HepG2 (cell line): ENCODE results near the gene WDR7. TPM values are rescaled to one million over a fixed set of nuclear protein-coding genes. Genes with fewer than 3 reads are reported as not detected.
A peak's percentile ranks its signal among the peaks of the same experiment; 100 is the strongest.

Experiments used
- DNMT1 ChIP-seq: sonication (generic); formaldehyde crosslinking; IDR thresholded peaks from 2 replicates; pipeline ENCODE4 v1.5.1; 2020; ENCODE audit warnings: mild to moderate bottlenecking, missing genetic modification reagents
- FOXK2 ChIP-seq: fragments of 450-650 bp; IDR thresholded peaks from 2 replicates; pipeline ENCODE4 v1.6.1; 2016
- HES4 ChIP-seq: sonication (generic); formaldehyde crosslinking; IDR thresholded peaks from 2 replicates; pipeline ENCODE4 v1.9.0; 2021; ENCODE audit warnings: mild to moderate bottlenecking, missing genetic modification reagents, borderline replicate concordance
- HOXA9 ChIP-seq: sonication (generic); formaldehyde crosslinking; IDR thresholded peaks from 2 replicates; pipeline ENCODE4 v1.8.1; 2022; ENCODE audit warnings: missing genetic modification reagents, mild to moderate bottlenecking, moderate library complexity, borderline replicate concordance
- KDM2A ChIP-seq: sonication (generic); formaldehyde crosslinking; IDR thresholded peaks from 2 replicates; pipeline ENCODE4 v1.4.0; 2020; ENCODE audit warnings: low read depth, missing genetic modification reagents, borderline replicate concordance
- NKX3-1 ChIP-seq: sonication (generic); formaldehyde crosslinking; IDR thresholded peaks from 2 replicates; pipeline ENCODE4 v1.5.0; 2020; ENCODE audit warnings: missing genetic modification reagents
- TBP ChIP-seq: sonication (generic); formaldehyde crosslinking; IDR thresholded peaks from 2 replicates; pipeline ENCODE4 v1.5.0; 2020; ENCODE audit warnings: missing genetic modification reagents
- ZNF274 ChIP-seq: sonication (generic); formaldehyde crosslinking; IDR thresholded peaks from 2 replicates; pipeline ENCODE4 v1.5.1; 2020; ENCODE audit warnings: mild to moderate bottlenecking, missing genetic modification reagents
- ZNF550 ChIP-seq: sonication (generic); formaldehyde crosslinking; IDR thresholded peaks from 2 replicates; pipeline ENCODE4 v1.4.0; 2020; ENCODE audit warnings: mild to moderate bottlenecking, missing genetic modification reagents, borderline replicate concordance
- ZNF737 ChIP-seq: sonication (generic); formaldehyde crosslinking; IDR thresholded peaks from 2 replicates; pipeline ENCODE4 v1.5.0; 2020; ENCODE audit warnings: missing genetic modification reagents, mild to moderate bottlenecking, borderline replicate concordance
- ZNF883 ChIP-seq: sonication (generic); formaldehyde crosslinking; IDR thresholded peaks from 2 replicates; pipeline ENCODE4 v1.5.1; 2020; ENCODE audit warnings: mild to moderate bottlenecking, missing genetic modification reagents; ENCODE audit errors: not compliant biosample characterization
- ZZZ3 ChIP-seq: sonication (generic); formaldehyde crosslinking; IDR thresholded peaks from 2 replicates; pipeline ENCODE4 v1.4.0; 2020; ENCODE audit warnings: missing genetic modification reagents, mild to moderate bottlenecking, borderline replicate concordance
- polyA plus RNA-seq, 8 experiments: library from polyadenylated mRNA; depleted of rRNA in 3 of 8; stranded (reverse) in 7 of 8; unstranded in 1 of 8; fragments of >200 nt; fragmentation: Illumina TruSeq in 4 of 8; extraction: Trizol in 4 of 8; gene quantifications; 2 replicates each; pipeline versions ENCODE4 v1.2.1 to v1.2.3, GENCODE V29; 2011 to 2016; ENCODE audit warnings: low read depth in 4 of 8, missing spikeins in 1 of 8, mixed read lengths in 1 of 8; ENCODE audit not compliant: insufficient read depth in 1 of 8
- total RNA-seq, 5 experiments: library from RNA; depleted of rRNA; stranded (reverse); fragments of >200 nt; fragmentation: Illumina TruSeq; extraction: Trizol; gene quantifications; 2 replicates each; pipeline ENCODE4 v1.2.3, GENCODE V29; 2016; ENCODE audit warnings: low read depth in 1 of 5
- TF ChIP-seq, protein P1 (sequence below): sonication (generic); formaldehyde crosslinking; IDR thresholded peaks from 2 replicates; pipeline ENCODE4 v1.4.0; 2020; ENCODE audit warnings: low read depth, mild to moderate bottlenecking, missing genetic modification reagents
- TF ChIP-seq, protein P2 (sequence below): sonication (generic); formaldehyde crosslinking; conservative IDR thresholded peaks from 2 replicates; pipeline ENCODE4 v1.8.0; 2022; ENCODE audit warnings: low read depth, missing genetic modification reagents
- TF ChIP-seq, protein P3 (sequence below): sonication (generic); formaldehyde crosslinking; IDR thresholded peaks from 2 replicates; pipeline ENCODE4 v1.8.0; 2022; ENCODE audit warnings: mild to moderate bottlenecking, missing genetic modification reagents, borderline replicate concordance

The WDR7 gene
- total and polyA plus RNA-seq, 2 of the 13 experiments (the other 11 are each of a cell fraction or from before 2014, with no cell fraction given), result 2.0 to 7.8 TPM

DNA sequence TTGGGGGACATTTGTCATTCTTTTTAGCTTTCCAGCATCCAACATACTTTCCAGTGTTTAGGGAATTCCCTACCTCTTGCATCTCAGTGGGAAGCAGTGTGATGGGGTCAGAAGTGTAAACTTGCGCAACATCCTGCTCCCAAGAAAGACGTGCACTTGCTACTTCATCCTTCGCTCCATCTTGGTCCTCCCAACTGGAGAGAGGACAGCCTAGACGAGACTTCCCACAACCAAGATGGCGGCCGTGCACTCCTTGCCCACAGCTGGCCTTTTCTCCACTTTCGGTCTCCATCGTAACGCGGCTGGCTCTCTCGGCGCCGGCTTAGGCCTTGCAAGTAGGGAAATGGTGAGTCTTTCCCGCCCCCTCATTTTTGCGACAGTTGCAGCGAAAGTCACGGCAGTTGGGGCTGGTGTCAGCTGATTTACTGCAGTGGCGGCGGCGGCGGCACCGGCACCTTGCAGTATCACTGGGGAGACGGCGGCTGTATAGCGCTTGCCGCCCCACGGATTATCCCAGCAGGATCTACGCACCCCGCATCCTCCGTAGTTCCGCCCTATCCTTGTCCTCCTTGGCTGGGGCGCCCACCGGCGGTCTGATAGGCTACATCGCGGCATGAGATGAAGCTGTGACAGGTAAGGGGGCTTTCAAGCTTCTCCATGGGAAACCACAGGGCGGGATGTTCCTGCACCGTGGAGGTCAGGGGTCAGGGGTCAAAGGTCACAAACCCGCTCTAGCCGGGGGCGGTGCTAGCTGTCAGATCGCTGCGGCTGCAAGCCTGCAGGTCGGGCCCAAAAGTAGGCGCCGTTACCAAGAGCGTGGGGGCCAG is at the start of gene WDR7 (continued):
- TF ChIP-seq, protein P1, sequence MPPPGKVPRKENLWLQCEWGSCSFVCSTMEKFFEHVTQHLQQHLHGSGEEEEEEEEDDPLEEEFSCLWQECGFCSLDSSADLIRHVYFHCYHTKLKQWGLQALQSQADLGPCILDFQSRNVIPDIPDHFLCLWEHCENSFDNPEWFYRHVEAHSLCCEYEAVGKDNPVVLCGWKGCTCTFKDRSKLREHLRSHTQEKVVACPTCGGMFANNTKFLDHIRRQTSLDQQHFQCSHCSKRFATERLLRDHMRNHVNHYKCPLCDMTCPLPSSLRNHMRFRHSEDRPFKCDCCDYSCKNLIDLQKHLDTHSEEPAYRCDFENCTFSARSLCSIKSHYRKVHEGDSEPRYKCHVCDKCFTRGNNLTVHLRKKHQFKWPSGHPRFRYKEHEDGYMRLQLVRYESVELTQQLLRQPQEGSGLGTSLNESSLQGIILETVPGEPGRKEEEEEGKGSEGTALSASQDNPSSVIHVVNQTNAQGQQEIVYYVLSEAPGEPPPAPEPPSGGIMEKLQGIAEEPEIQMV (CRISPR knock-in tag), result no peak
- TF ChIP-seq HES4 (CRISPR knock-in tag) (no peak), DNMT1 (CRISPR knock-in tag) (no peak), ZNF550 (CRISPR knock-in tag) (no peak), TBP (CRISPR knock-in tag) (no peak), ZNF883 (CRISPR knock-in tag) (peak; percentile 80), ZNF737 (no peak), NKX3-1 (no peak), KDM2A (CRISPR knock-in tag) (peak; percentile 78), ZNF274 (CRISPR knock-in tag) (0 out of 2 replicates have a peak, but pooled peaks have one; percentile 56), FOXK2 (no peak), ZZZ3 (CRISPR knock-in tag) (no peak; the same call in 1 of the 2 replicates), HOXA9 (CRISPR knock-in tag) (peak; percentile 70)
- TF ChIP-seq, protein P2, sequence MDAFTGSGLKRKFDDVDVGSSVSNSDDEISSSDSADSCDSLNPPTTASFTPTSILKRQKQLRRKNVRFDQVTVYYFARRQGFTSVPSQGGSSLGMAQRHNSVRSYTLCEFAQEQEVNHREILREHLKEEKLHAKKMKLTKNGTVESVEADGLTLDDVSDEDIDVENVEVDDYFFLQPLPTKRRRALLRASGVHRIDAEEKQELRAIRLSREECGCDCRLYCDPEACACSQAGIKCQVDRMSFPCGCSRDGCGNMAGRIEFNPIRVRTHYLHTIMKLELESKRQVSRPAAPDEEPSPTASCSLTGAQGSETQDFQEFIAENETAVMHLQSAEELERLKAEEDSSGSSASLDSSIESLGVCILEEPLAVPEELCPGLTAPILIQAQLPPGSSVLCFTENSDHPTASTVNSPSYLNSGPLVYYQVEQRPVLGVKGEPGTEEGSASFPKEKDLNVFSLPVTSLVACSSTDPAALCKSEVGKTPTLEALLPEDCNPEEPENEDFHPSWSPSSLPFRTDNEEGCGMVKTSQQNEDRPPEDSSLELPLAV (CRISPR knock-in tag), result no peak
- TF ChIP-seq, protein P3, sequence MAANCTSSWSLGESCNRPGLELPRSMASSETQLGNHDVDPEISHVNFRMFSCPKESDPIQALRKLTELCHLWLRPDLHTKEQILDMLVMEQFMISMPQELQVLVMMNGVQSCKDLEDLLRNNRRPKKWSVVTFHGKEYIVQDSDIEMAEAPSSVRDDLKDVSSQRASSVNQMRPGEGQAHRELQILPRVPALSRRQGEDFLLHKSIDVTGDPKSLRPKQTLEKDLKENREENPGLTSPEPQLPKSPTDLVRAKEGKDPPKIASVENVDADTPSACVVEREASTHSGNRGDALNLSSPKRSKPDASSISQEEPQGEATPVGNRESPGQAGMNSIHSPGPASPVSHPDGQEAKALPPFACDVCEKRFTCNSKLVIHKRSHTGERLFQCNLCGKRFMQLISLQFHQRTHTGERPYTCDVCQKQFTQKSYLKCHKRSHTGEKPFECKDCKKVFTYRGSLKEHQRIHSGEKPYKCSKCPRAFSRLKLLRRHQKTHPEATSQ (CRISPR knock-in tag), result no peak; the same call in 1 of the 2 replicates
